ENCODE results near the gene AZIN2. TPM values are rescaled to one million over a fixed set of nuclear protein-coding genes. Genes with fewer than 3 reads are reported as not detected.
A peak's percentile ranks its signal among the peaks of the same experiment; 100 is the strongest.

Gene AZIN2
- total and polyA plus RNA-seq, 2 of the 8 experiments (the other 6 are each of a cell fraction or from before 2014, with no cell fraction given), result 0.22 to 0.91 TPM

DNA sequence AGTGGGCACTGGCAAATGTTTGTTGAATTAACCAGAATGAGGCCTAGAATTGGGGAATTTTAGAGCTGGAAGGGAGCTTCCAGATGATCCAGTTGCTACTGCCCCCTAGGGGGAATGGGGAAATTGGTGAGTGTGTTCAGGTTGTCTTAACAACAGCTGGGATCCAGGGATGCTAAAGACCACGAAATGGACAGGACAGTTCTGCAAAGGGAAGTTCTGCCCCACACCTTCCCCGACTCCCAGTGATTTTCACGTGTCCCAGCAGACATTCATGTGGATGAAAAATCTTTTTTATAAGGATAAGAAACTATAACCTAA, 67.0 kb downstream of the AZIN2 start:
- Histone ChIP-seq H2BK12ac (ENCODE audit: low read depth, low read length) (no peak overlapping the region), H4K5ac (ENCODE audit: insufficient read length, low read depth, low read length) (no peak overlapping the region), H3K18ac (ENCODE audit: extremely low read depth, low read length) (no peak overlapping the region), H2BK120ac (replicated peaks; ENCODE audit: low read depth, low read length) (no peak overlapping the region), H3K9me3 (ENCODE audit: insufficient read depth in 2 of 2, low read depth in 1 of 2, low read length in 1 of 2) (no peaks in the 10 kb centered on the region), H4K8ac (ENCODE audit: extremely low read depth, insufficient read depth, low read length) (no peak overlapping the region), H3K14ac (ENCODE audit: insufficient read length) (no peak overlapping the region), H3K4me3 (ENCODE audit: extremely low read depth in 1 of 4, insufficient read depth in 2 of 4, low read depth in 3 of 4, low read length in 4 of 4) (no peak overlapping the region), H3K27ac (ENCODE audit: low read depth, low read length) (no peak overlapping the region), H4K20me1 (replicated peaks in 1 of 2; ENCODE audit: control insufficient read depth in 1 of 2, insufficient read depth in 2 of 2, low read length in 2 of 2) (peaks cover 0 to 2% of the 10 kb centered on the region in 2 experiments), H3K23ac (ENCODE audit: insufficient read length) (no peak overlapping the region), H4K91ac (replicated peaks; ENCODE audit: insufficient read length, low read length) (no peak overlapping the region), H2BK15ac (ENCODE audit: low read length) (no peak overlapping the region), H2AFZ (ENCODE audit: low read length) (no peak overlapping the region), H3K79me2 (ENCODE audit: control insufficient read depth in 1 of 2, insufficient read depth in 2 of 2, low read length in 2 of 2) (no peaks in the 10 kb centered on the region), H3K4me1 (replicated peaks in 1 of 4; ENCODE audit: control insufficient read depth in 3 of 4, insufficient read depth in 4 of 4, low read length in 3 of 4) (peaks cover 9 to 18% (median 16%) of the 10 kb centered on the region in 4 experiments), H3K36me3 (ENCODE audit: control insufficient read depth in 2 of 4, insufficient read depth in 4 of 4, low read length in 3 of 4) (peaks cover 0 to 5% (median 0%) of the 10 kb centered on the region in 4 experiments; a peak in 2 of 8 replicates), H3K27me3 (replicated peaks in 1 of 4; ENCODE audit: control insufficient read depth in 3 of 4, extremely low read depth in 1 of 4, insufficient read depth in 3 of 4, low read length in 3 of 4) (no peaks in the 10 kb centered on the region), H2BK20ac (ENCODE audit: low read length) (no peak overlapping the region), H3K4me2 (ENCODE audit: insufficient read depth in 1 of 2, low read depth in 2 of 2, low read length in 2 of 2) (no peak overlapping the region), H3K9ac (replicated peaks in 1 of 4; ENCODE audit: extremely low read depth in 1 of 4, low read depth in 3 of 4, low read length in 3 of 4) (no peak overlapping the region), H3K79me1 (ENCODE audit: low read depth, low read length) (no peaks in the 10 kb centered on the region), H2AK5ac (ENCODE audit: low read depth, low read length) (no peak overlapping the region), H3K23me2 (ENCODE audit: low read depth, low read length) (no peaks in the 10 kb centered on the region; the same call in 1 of the 2 replicates), H3K4ac (replicated peaks; ENCODE audit: insufficient read length, low read depth, low read length) (no peak overlapping the region), H3K56ac (replicated peaks; ENCODE audit: insufficient read length, low read depth, low read length) (no peak overlapping the region), H2BK5ac (ENCODE audit: low read depth, low read length) (no peak overlapping the region; the same call in 1 of the 2 replicates)
- DNase-seq (ENCODE audit: low read depth in 1 of 2, low spot score in 2 of 2) (no peak), FAIRE-seq (peak; percentile 74)
- TF ChIP-seq TBP (IDR thresholded peaks at IDR 0.05; ENCODE audit: low read depth, low read length) (no peak), SP1 (IDR thresholded peaks at IDR 0.05; ENCODE audit: low read depth, low read length) (no peak), KDM1A (IDR thresholded peaks at IDR 0.05; ENCODE audit: borderline replicate concordance, low read length) (no peak), JUND (IDR thresholded peaks at IDR 0.05; ENCODE audit: low read length) (no peak), RAD21 (IDR thresholded peaks at IDR 0.05 in 1 of 2, conservative IDR thresholded peaks at IDR 0.05 in 1 of 2; ENCODE audit: low read depth in 2 of 2, low read length in 2 of 2) (peak; percentile 59 to 73), RXRA (IDR thresholded peaks at IDR 0.05; ENCODE audit: insufficient read depth, low read depth, low read length) (no peak), SAP30 (IDR thresholded peaks at IDR 0.05; ENCODE audit: insufficient read depth, insufficient replicate concordance, low read length) (no peak)
- TF ChIP-seq, protein P1, sequence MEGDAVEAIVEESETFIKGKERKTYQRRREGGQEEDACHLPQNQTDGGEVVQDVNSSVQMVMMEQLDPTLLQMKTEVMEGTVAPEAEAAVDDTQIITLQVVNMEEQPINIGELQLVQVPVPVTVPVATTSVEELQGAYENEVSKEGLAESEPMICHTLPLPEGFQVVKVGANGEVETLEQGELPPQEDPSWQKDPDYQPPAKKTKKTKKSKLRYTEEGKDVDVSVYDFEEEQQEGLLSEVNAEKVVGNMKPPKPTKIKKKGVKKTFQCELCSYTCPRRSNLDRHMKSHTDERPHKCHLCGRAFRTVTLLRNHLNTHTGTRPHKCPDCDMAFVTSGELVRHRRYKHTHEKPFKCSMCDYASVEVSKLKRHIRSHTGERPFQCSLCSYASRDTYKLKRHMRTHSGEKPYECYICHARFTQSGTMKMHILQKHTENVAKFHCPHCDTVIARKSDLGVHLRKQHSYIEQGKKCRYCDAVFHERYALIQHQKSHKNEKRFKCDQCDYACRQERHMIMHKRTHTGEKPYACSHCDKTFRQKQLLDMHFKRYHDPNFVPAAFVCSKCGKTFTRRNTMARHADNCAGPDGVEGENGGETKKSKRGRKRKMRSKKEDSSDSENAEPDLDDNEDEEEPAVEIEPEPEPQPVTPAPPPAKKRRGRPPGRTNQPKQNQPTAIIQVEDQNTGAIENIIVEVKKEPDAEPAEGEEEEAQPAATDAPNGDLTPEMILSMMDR (IDR thresholded peaks at IDR 0.05; ENCODE audit: control extremely low read depth in 1 of 3, insufficient read depth in 1 of 3, low read depth in 1 of 3, low read length in 3 of 3), result peak; percentile 46 to 82 (median 79)
- POLR2A ChIA-PET (ENCODE audit: partially characterized antibody), result interaction anchor here (0.6 kb wide), 1 partner anchor 1880 kb away, joined by 3 read pairs; no protein-coding TSS in a partner anchor
- WGBS, 2 experiments (ENCODE audit: extremely low coverage in 1 of 2, insufficient coverage in 1 of 2, insufficient read length in 1 of 2, insufficient replicate concordance in 2 of 2, low coverage in 1 of 2, low lambda C conversion rate in 2 of 2, missing lambda C conversion rate in 1 of 2), result 67% methylated on average over 3 of the region's 3 CpGs; no CpG with 5 or more reads in 1 of the 2 experiments
- CTCF ChIA-PET (ENCODE audit: partially characterized antibody), result interaction anchor here (0.6 to 4.8 kb wide), 21 partner anchors 10 to 397 kb away, joined by 3 to 55 read pairs (median 3); partner anchors contain the start of gene A3GALT2

Data from H1 (cell line).